CD4-positive, alpha-beta T cell treated with Interleukin-21 for 1 hour (primary cell): ENCODE data around the gene USHBP1.
"Not testable (repeated sequence)": the region's sequence is repeated elsewhere in the genome, so short reads cannot be mapped to it uniquely, and the experiment has no call there.

Experiments used
- DNase-seq: peaks from one replicate; pipeline ENCODE4 v3.0.0-alpha.2; 2020

The USHBP1 gene

GRCh38 chr19:17294051-17294891, 29.7 kb upstream of the USHBP1 start:
- peak; percentile 58 for DNase-seq

GRCh38 chr19:17293605-17294004, 29.1 kb upstream of the USHBP1 start:
- no peak for DNase-seq

- peak; percentile 87 for DNase-seq
These were observed 27.9 kb upstream of the USHBP1 start for GRCh38 chr19:17292301-17293074.

- peak; percentile 37 for DNase-seq
These were observed 24.9 kb upstream of the USHBP1 start for GRCh38 chr19:17289489-17289888.

GRCh38 chr19:17286752-17287151, 22.2 kb upstream of the USHBP1 start:
- DNase-seq: no peak

GRCh38 chr19:17286263-17286662, 21.7 kb upstream of the USHBP1 start:
- DNase-seq: no peak

GRCh38 chr19:17285415-17286135, 21.0 kb upstream of the USHBP1 start:
- no peak for DNase-seq

GRCh38 chr19:17283504-17283996, 19.0 kb upstream of the USHBP1 start:
- no peak for DNase-seq

- peak; percentile 80 for DNase-seq
These were observed 18.1 kb upstream of the USHBP1 start for GRCh38 chr19:17282488-17283125.

- peak; percentile 24 for DNase-seq
These were observed 17.1 kb upstream of the USHBP1 start, which contains the start of gene ANKLE1 for GRCh38 chr19:17281391-17282304. Gene ANKLE1, plus strand, starts transcription at chr19:17281901. Its CDS starts 20 bp downstream, at chr19:17281921.

- no peak for DNase-seq
These were observed 14.9 kb upstream of the USHBP1 start for GRCh38 chr19:17279436-17279835.

GRCh38 chr19:17275441-17276175, 11.1 kb upstream of the USHBP1 start:
- no peak for DNase-seq

GRCh38 chr19:17274892-17275291, 10.3 kb upstream of the USHBP1 start:
- not testable (repeated sequence) for DNase-seq

- no peak for DNase-seq
These were observed 4.2 kb upstream of the USHBP1 start for GRCh38 chr19:17268754-17269153.

- peak; percentile 99 for DNase-seq
These were observed 2.6 kb upstream of the USHBP1 start, which contains the start of gene BABAM1 for GRCh38 chr19:17266975-17267788. Gene BABAM1, plus strand, starts transcription at chr19:17267443. Its CDS starts 1,364 bp downstream, at chr19:17268807.

GRCh38 chr19:17266589-17266974, 2.0 kb upstream of the USHBP1 start:
- DNase-seq: no peak

- DNase-seq: no peak
These were observed 1.5 kb upstream of the USHBP1 start for GRCh38 chr19:17266026-17266425.

- no peak for DNase-seq
These were observed 569 bp downstream of the USHBP1 start for GRCh38 chr19:17263712-17264640.
